ENCODE results near the gene ATG4D.
A peak's percentile ranks its signal among the peaks of the same experiment; 100 is the strongest.

ATG4D gene

DNA sequence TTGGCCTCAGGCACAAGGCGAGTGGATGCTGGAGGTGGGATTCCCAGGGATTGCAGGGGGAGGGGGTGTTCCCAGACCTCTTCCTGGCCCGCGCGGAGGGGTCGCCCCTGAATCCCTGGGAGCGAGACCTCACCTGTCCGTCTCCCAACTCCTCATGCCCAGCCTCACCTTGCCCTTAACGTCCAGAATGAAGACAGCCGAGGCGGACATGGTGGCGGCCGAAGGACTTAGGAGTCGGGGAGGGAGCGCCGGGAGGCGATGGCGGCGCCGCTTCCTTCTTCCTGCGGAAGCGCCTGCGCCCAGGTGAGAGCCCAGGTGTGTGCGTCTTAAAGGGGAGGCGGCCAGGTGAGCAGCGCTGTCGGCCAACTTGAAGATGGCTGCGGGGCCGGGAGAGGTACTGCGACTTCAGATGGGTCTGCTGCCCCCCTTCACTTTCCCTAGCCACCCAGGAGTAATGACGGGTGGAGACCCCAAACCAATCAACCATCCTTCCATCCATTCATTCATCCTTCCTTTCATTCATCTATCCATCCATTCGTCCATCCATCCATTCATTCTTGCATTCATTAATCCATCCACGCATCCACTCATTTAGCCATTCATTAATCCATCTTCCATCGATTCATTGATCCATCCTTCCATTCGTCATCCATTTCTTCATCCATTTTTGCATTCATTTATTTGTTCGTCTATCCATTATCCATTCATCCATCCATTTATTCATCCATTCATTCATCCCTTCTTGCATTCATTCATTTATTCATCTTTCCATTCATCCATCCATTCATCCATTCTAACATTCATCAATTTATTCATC lies 43.5 kb downstream of the ATG4D start, which contains the start of gene AP1M2:
AP1M2 (minus strand) TSS at position 291 of the 817 bp plus-strand sequence; CDS start at position 210, 81 bp downstream.
- 49% methylated on average over 27 of the region's 35 CpGs for WGBS (ENCODE audit: insufficient coverage)
- ChIA-PET POLR2A (no interaction called here), CTCF (interaction anchor here (12.3 kb wide), 1 partner anchor 59 kb away, joined by 313 read pairs; no protein-coding TSS in a partner anchor)
- H3K4me1 ChIP-seq (ENCODE audit: control extremely low read depth in 1 of 4, control insufficient read depth in 4 of 4, insufficient read depth in 4 of 4, low read length in 3 of 4), result peaks cover 0 to 2% (median 1%) of the 10 kb centered on the region in 4 experiments
- no peak for DNase-seq
- no peak within 1 kb of the TSS for H3K4me3 ChIP-seq (ENCODE audit: control insufficient read depth in 1 of 7, extremely low read depth in 1 of 7, insufficient read depth in 4 of 7, low read depth in 2 of 7, low read length in 6 of 7)
- H3K9me3 ChIP-seq (ENCODE audit: control extremely low read depth in 1 of 5, control insufficient read depth in 4 of 5, insufficient read depth in 2 of 5, low read depth in 1 of 5, low read length in 4 of 5), result no peaks in the 10 kb centered on the region
- no peak within 1 kb of the TSS for H3K27ac ChIP-seq (ENCODE audit: insufficient read depth in 1 of 2, low read depth in 1 of 2, low read length in 2 of 2, poor library complexity in 1 of 2, severe bottlenecking in 2 of 2)
- no peaks in the 10 kb centered on the region for H3K36me3 ChIP-seq (ENCODE audit: control insufficient read depth in 4 of 4, insufficient read depth in 4 of 4, low read length in 3 of 4)
- peaks cover 0 to 16% (median 2%) of the 10 kb centered on the region in 5 experiments for H3K27me3 ChIP-seq (replicated peaks in 2 of 5; ENCODE audit: control insufficient read depth in 4 of 5, insufficient read depth in 5 of 5, low read length in 4 of 5)

DNA sequence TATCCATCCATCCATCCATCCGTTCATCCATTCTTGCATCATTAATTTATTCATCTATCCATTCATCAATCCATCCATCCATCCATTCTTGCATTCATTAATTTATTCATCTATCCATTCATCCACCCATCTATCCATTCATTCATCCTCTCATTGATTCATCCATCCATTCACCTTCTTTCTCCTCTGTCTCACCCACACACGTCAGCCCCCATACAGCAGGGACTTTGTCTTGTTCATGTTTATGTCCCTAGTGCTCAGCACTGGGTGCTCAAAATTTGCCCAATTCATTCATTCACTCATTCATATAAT lies 44.1 kb downstream of the ATG4D start:
- Histone ChIP-seq H3K9me3 (ENCODE audit: control extremely low read depth in 1 of 5, control insufficient read depth in 4 of 5, insufficient read depth in 2 of 5, low read depth in 1 of 5, low read length in 4 of 5) (no peaks in the 10 kb centered on the region), H3K36me3 (ENCODE audit: control insufficient read depth in 4 of 4, insufficient read depth in 4 of 4, low read length in 3 of 4) (no peaks in the 10 kb centered on the region), H3K4me3 (ENCODE audit: control insufficient read depth in 1 of 7, extremely low read depth in 1 of 7, insufficient read depth in 4 of 7, low read depth in 2 of 7, low read length in 6 of 7) (no peak overlapping the region), H3K27ac (ENCODE audit: insufficient read depth in 1 of 2, low read depth in 1 of 2, low read length in 2 of 2, poor library complexity in 1 of 2, severe bottlenecking in 2 of 2) (no peak overlapping the region), H3K4me1 (ENCODE audit: control extremely low read depth in 1 of 4, control insufficient read depth in 4 of 4, insufficient read depth in 4 of 4, low read length in 3 of 4) (peaks cover 0 to 2% (median 1%) of the 10 kb centered on the region in 4 experiments), H3K27me3 (replicated peaks in 2 of 5; ENCODE audit: control insufficient read depth in 4 of 5, insufficient read depth in 5 of 5, low read length in 4 of 5) (peaks cover 0 to 16% (median 2%) of the 10 kb centered on the region in 5 experiments)
- POLR2A ChIA-PET, result no interaction called here
- DNase-seq, result no peak
- CTCF ChIA-PET, result no interaction called here
- WGBS (ENCODE audit: insufficient coverage), result 88% methylated on average over 2 of the region's 2 CpGs

DNA sequence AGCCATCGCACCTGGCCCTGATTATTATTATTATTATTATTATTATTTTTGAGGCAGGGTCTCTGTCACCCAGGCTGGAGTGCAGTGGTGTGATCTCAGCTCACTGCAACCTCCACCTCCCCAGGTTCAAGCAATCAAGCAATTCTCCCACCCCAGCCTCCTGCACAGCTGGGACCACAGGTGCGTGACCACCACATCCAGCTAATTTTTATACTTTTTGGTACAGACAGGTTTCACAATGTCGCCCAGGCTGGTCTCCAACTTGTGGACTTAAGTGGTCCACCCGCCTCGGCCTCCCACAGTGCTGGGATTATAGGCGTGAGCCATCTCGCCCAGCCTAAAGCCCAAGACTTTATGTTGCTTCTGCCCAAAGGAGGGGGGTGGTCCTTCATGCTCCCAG lies 49.4 kb downstream of the ATG4D start:
- no peaks in the 10 kb centered on the region for H3K9me3 ChIP-seq (ENCODE audit: control extremely low read depth in 1 of 5, control insufficient read depth in 4 of 5, insufficient read depth in 2 of 5, low read depth in 1 of 5, low read length in 4 of 5)

DNA sequence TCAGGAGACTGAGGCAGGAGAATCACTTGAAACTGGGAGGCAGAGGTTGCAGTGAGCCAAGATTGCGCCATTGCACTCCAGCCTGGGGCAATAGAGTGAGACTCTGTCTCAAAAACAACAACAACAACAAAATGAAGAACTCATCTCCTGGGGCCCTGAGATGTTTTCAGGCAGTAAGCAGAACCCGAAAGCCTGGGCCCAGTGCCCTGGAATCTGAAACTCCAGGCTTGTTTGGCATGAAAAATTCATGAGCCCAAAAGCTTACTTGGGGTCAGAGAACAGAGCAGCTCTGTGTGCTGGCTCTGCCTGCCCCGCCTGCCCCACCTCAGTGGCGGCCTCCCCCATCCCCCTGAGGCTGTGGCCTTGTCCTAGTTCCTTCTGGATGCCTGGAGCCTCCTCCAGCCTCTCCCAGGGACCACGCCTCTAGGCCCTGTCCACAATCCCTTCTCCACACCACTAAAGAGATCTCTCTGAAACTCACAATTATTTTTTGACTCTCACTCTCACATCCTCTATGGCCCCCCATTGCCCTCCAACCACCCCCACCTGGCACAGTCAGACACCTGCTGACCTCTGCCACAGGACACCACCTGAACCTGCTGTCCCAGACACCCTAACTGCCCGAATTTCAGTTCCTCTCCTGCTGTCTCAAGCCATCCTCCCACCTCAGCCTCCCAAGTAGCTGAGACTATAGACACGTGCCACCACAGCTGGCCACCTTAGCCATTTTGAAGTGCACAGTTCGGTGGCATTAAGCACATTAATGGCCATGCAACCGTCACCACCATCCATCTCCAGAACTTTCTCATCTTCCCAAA lies 50.3 kb downstream of the ATG4D start:
- Histone ChIP-seq H3K4me1 (ENCODE audit: control extremely low read depth in 1 of 4, control insufficient read depth in 4 of 4, insufficient read depth in 4 of 4, low read length in 3 of 4) (peaks cover 9 to 39% (median 25%) of the 10 kb centered on the region in 4 experiments), H3K9me3 (ENCODE audit: control extremely low read depth in 1 of 5, control insufficient read depth in 4 of 5, insufficient read depth in 2 of 5, low read depth in 1 of 5, low read length in 4 of 5) (no peaks in the 10 kb centered on the region), H3K4me3 (ENCODE audit: control insufficient read depth in 1 of 7, extremely low read depth in 1 of 7, insufficient read depth in 4 of 7, low read depth in 2 of 7, low read length in 6 of 7) (no peak overlapping the region), H3K27me3 (replicated peaks in 2 of 5; ENCODE audit: control insufficient read depth in 4 of 5, insufficient read depth in 5 of 5, low read length in 4 of 5) (no peaks in the 10 kb centered on the region), H3K36me3 (ENCODE audit: control insufficient read depth in 4 of 4, insufficient read depth in 4 of 4, low read length in 3 of 4) (no peaks in the 10 kb centered on the region), H3K27ac (ENCODE audit: insufficient read depth in 1 of 2, low read depth in 1 of 2, low read length in 2 of 2, poor library complexity in 1 of 2, severe bottlenecking in 2 of 2) (no peak overlapping the region)
- POLR2A ChIA-PET, result interaction anchor here (0.8 kb wide), 1 partner anchor 25 kb away, joined by 3 read pairs; no protein-coding TSS in a partner anchor
- 87% methylated on average over 7 of the region's 9 CpGs for WGBS (ENCODE audit: insufficient coverage)
- CTCF ChIA-PET, result interaction anchor here (1.0 to 2.8 kb wide), 3 partner anchors 10 to 54 kb away, joined by 3 to 18 read pairs (median 4); no protein-coding TSS in a partner anchor
- DNase-seq, result no peak

More for the DNA sequence above, 49.4 kb downstream of the ATG4D start:
- DNase-seq, result no peak
- Histone ChIP-seq H3K4me3 (ENCODE audit: control insufficient read depth in 1 of 7, extremely low read depth in 1 of 7, insufficient read depth in 4 of 7, low read depth in 2 of 7, low read length in 6 of 7) (no peak overlapping the region), H3K4me1 (ENCODE audit: control extremely low read depth in 1 of 4, control insufficient read depth in 4 of 4, insufficient read depth in 4 of 4, low read length in 3 of 4) (peaks cover 9 to 37% (median 25%) of the 10 kb centered on the region in 4 experiments), H3K27me3 (replicated peaks in 2 of 5; ENCODE audit: control insufficient read depth in 4 of 5, insufficient read depth in 5 of 5, low read length in 4 of 5) (peaks cover 0 to 1% (median 0%) of the 10 kb centered on the region in 5 experiments), H3K27ac (ENCODE audit: insufficient read depth in 1 of 2, low read depth in 1 of 2, low read length in 2 of 2, poor library complexity in 1 of 2, severe bottlenecking in 2 of 2) (no peak overlapping the region), H3K36me3 (ENCODE audit: control insufficient read depth in 4 of 4, insufficient read depth in 4 of 4, low read length in 3 of 4) (no peaks in the 10 kb centered on the region)
- WGBS (ENCODE audit: insufficient coverage), result 96% methylated on average over 6 of the region's 7 CpGs
- ChIA-PET POLR2A (no interaction called here), CTCF (interaction anchor here (1.0 to 1.7 kb wide), 3 partner anchors 9 to 14 kb away, joined by 3 to 7 read pairs (median 3); no protein-coding TSS in a partner anchor)

DNA sequence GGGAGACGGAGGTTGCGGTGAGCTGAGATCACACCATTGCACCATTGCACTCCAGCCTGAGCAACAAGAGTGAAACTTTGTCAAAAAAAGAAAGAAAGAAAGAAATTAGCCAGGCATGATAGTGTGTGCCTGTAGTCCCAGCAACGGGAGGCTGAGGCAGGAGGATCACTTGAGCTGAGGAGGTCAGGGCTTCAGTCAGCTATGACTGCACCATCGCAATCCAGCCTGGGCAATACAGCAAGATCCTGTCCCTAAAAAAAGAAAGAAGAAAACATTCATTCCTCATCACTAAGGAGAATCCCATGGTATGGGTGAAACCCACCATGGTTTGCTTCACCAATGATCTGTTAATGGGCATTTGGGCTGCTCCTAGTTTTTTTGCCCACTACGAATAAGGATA lies 56.4 kb downstream of the ATG4D start:
- CTCF ChIA-PET, result interaction anchor here (0.9 to 2.2 kb wide), 5 partner anchors 16 to 45 kb away, joined by 3 to 12 read pairs (median 5); partner anchors contain the start of gene KRI1
- Histone ChIP-seq H3K4me1 (ENCODE audit: control extremely low read depth in 1 of 4, control insufficient read depth in 4 of 4, insufficient read depth in 4 of 4, low read length in 3 of 4) (peaks cover 19 to 59% (median 52%) of the 10 kb centered on the region in 4 experiments), H3K36me3 (ENCODE audit: control insufficient read depth in 4 of 4, insufficient read depth in 4 of 4, low read length in 3 of 4) (no peaks in the 10 kb centered on the region), H3K4me3 (ENCODE audit: control insufficient read depth in 1 of 7, extremely low read depth in 1 of 7, insufficient read depth in 4 of 7, low read depth in 2 of 7, low read length in 6 of 7) (no peak overlapping the region), H3K27ac (ENCODE audit: insufficient read depth in 1 of 2, low read depth in 1 of 2, low read length in 2 of 2, poor library complexity in 1 of 2, severe bottlenecking in 2 of 2) (no peak overlapping the region), H3K9me3 (ENCODE audit: control extremely low read depth in 1 of 5, control insufficient read depth in 4 of 5, insufficient read depth in 2 of 5, low read depth in 1 of 5, low read length in 4 of 5) (no peaks in the 10 kb centered on the region), H3K27me3 (replicated peaks in 2 of 5; ENCODE audit: control insufficient read depth in 4 of 5, insufficient read depth in 5 of 5, low read length in 4 of 5) (no peaks in the 10 kb centered on the region)
- WGBS (ENCODE audit: insufficient coverage), result 90% methylated on average over 1 of the region's 5 CpGs
- POLR2A ChIA-PET, result no interaction called here
- no peak for DNase-seq

DNA sequence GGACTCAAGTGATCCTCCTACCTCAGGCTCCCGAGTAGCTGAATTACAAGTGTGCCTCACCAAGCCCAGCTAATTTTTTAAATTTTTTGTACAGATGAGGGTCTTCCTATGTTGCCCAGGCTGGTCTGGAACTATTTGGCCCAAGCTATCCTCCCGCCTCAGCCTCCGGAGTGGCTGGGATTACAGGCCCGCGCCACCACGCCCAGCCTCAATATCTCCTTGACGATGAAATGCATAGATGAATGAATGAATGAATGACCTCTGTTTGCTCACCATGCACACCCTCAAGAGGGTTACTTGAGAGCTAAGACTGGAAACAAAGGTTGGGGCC lies 58.3 kb downstream of the ATG4D start:
- Histone ChIP-seq H3K4me3 (ENCODE audit: control insufficient read depth in 1 of 7, extremely low read depth in 1 of 7, insufficient read depth in 4 of 7, low read depth in 2 of 7, low read length in 6 of 7) (peak overlapping the region in 2 of 7 experiments; percentile 11 to 25), H3K36me3 (ENCODE audit: control insufficient read depth in 4 of 4, insufficient read depth in 4 of 4, low read length in 3 of 4) (no peaks in the 10 kb centered on the region), H3K9me3 (ENCODE audit: control extremely low read depth in 1 of 5, control insufficient read depth in 4 of 5, insufficient read depth in 2 of 5, low read depth in 1 of 5, low read length in 4 of 5) (no peaks in the 10 kb centered on the region), H3K27me3 (replicated peaks in 2 of 5; ENCODE audit: control insufficient read depth in 4 of 5, insufficient read depth in 5 of 5, low read length in 4 of 5) (no peaks in the 10 kb centered on the region), H3K4me1 (ENCODE audit: control extremely low read depth in 1 of 4, control insufficient read depth in 4 of 4, insufficient read depth in 4 of 4, low read length in 3 of 4) (peaks cover 12 to 48% (median 36%) of the 10 kb centered on the region in 4 experiments), H3K27ac (ENCODE audit: insufficient read depth in 1 of 2, low read depth in 1 of 2, low read length in 2 of 2, poor library complexity in 1 of 2, severe bottlenecking in 2 of 2) (no peak overlapping the region)
- ChIA-PET POLR2A (no interaction called here), CTCF (interaction anchor here (0.5 to 1.4 kb wide), 8 partner anchors 9 to 99 kb away, joined by 3 to 7 read pairs (median 4); partner anchors contain the start of gene QTRT1)
- WGBS (ENCODE audit: insufficient coverage), result 46% methylated on average over 6 of the region's 7 CpGs
- DNase-seq, result no peak
